NK-92 (cell line): ENCODE results near the gene RNF14.
A peak's percentile ranks its signal among the peaks of the same experiment; 100 is the strongest.
"Not testable (repeated sequence)": the region's sequence is repeated elsewhere in the genome, so short reads cannot be mapped to it uniquely, and the experiment has no call there.

Source experiments
- DNase-seq: peaks from one replicate; lab custom pipeline; 2025; ENCODE audit not compliant: unreplicated experiment; lab: John Stamatoyannopoulos, UW

RNF14 gene

GRCh38 chr5:141968914-141969608 is at the start of gene RNF14:
Gene RNF14, plus strand, starts transcription at chr5:141969105. Its CDS starts 4,484 bp downstream, at chr5:141973589.
- DNase-seq = peak; percentile 64

GRCh38 chr5:141919218-141920119 is 49.4 kb upstream of the RNF14 start:
- DNase-seq = no peak

- DNase-seq = no peak
Observed at GRCh38 chr5:141920771-141921170, 48.1 kb upstream of the RNF14 start.

GRCh38 chr5:141922827-141923447 is 46.0 kb upstream of the RNF14 start:
- DNase-seq = not testable (repeated sequence)

- DNase-seq = peak; percentile 41
Observed at GRCh38 chr5:141923448-141924313, 45.2 kb upstream of the RNF14 start, which contains the start of gene DELE1. Gene DELE1, plus strand, starts transcription at chr5:141923871. Its CDS starts 71 bp downstream, at chr5:141923942.

- no peak for DNase-seq
Observed at GRCh38 chr5:141926434-141926833, 42.5 kb upstream of the RNF14 start.

- no peak for DNase-seq
Observed at GRCh38 chr5:141928051-141928450, 40.9 kb upstream of the RNF14 start.

GRCh38 chr5:141929398-141930058 is 39.4 kb upstream of the RNF14 start:
- DNase-seq = no peak

GRCh38 chr5:141931694-141932093 is 37.2 kb upstream of the RNF14 start:
- no peak for DNase-seq

GRCh38 chr5:141933151-141933550 is 35.8 kb upstream of the RNF14 start:
- no peak for DNase-seq

GRCh38 chr5:141934099-141934844 is 34.6 kb upstream of the RNF14 start:
- no peak for DNase-seq

- DNase-seq = no peak
Observed at GRCh38 chr5:141935538-141935937, 33.4 kb upstream of the RNF14 start.

GRCh38 chr5:141940695-141941271 is 28.1 kb upstream of the RNF14 start:
- DNase-seq = no peak

GRCh38 chr5:141941307-141941706 is 27.6 kb upstream of the RNF14 start:
- no peak for DNase-seq

GRCh38 chr5:141941779-141942178 is 27.1 kb upstream of the RNF14 start:
- DNase-seq = no peak

GRCh38 chr5:141942185-141942857 is 26.6 kb upstream of the RNF14 start:
- no peak for DNase-seq

- DNase-seq = no peak
Observed at GRCh38 chr5:141944076-141944475, 24.8 kb upstream of the RNF14 start.

GRCh38 chr5:141945511-141946051 is 23.3 kb upstream of the RNF14 start:
- no peak for DNase-seq
